Hepatocyte (in vitro differentiated cells): Measurements from ENCODE around the gene XYLT1. TPM values are rescaled to one million over a fixed set of nuclear protein-coding genes. Genes with fewer than 3 reads are reported as not detected.

Experiments used
- DNase-seq: peaks from one replicate; pipeline ENCODE4 v3.0.0-alpha.2; 2016; ENCODE audit warnings: low spot score
- H2AFZ ChIP-seq: fragments of 200-600 bp; sonication (generic); 2 replicates; pipeline ENCODE4 v1.6.0; 2016; ENCODE audit warnings: antibody characterized with exemption, mild to moderate bottlenecking
- H3K27ac ChIP-seq: fragments of 200-600 bp; sonication (generic); 2 replicates; pipeline ENCODE4 v1.5.1; 2016; ENCODE audit warnings: mild to moderate bottlenecking
- H3K27me3 ChIP-seq: fragments of 200-600 bp; sonication (generic); 2 replicates; pipeline ENCODE4 v1.6.1; 2016
- H3K36me3 ChIP-seq: fragments of 200-600 bp; sonication (generic); replicated peaks from 2 replicates; pipeline ENCODE4 v1.5.1; 2016; ENCODE audit warnings: low read depth; ENCODE audit not compliant: insufficient read depth
- H3K4me1 ChIP-seq: fragments of 200-600 bp; sonication (generic); 2 replicates; pipeline ENCODE4 v1.5.1; 2016; ENCODE audit warnings: mild to moderate bottlenecking, moderate library complexity; ENCODE audit not compliant: insufficient read depth
- H3K4me2 ChIP-seq: fragments of 200-600 bp; sonication (generic); 2 replicates; pipeline ENCODE4 v1.6.0; 2016
- H3K4me3 ChIP-seq: fragments of 200-600 bp; sonication (generic); 2 replicates; pipeline ENCODE4 v1.5.1; 2016; ENCODE audit warnings: mild to moderate bottlenecking
- H3K79me2 ChIP-seq: fragments of 200-600 bp; sonication (generic); 2 replicates; pipeline ENCODE4 v1.6.0; 2017; ENCODE audit warnings: mild to moderate bottlenecking
- H3K9me2 ChIP-seq: fragments of 200-600 bp; sonication (generic); replicated peaks from 2 replicates; pipeline ENCODE4 v1.6.0; 2017; ENCODE audit warnings: mild to moderate bottlenecking; ENCODE audit not compliant: insufficient read depth
- H3K9me3 ChIP-seq: fragments of 200-600 bp; sonication (generic); 2 replicates; pipeline ENCODE4 v1.5.1; 2016; ENCODE audit warnings: low read depth, mild to moderate bottlenecking
- H4K20me1 ChIP-seq: fragments of 200-600 bp; sonication (generic); 2 replicates; pipeline ENCODE4 v1.6.0; 2016; ENCODE audit warnings: mild to moderate bottlenecking; ENCODE audit not compliant: insufficient read depth, poor library complexity, severe bottlenecking
- EZH2 ChIP-seq: fragments of 200-600 bp; sonication (generic); IDR thresholded peaks from 2 replicates; pipeline ENCODE4 v1.6.1; 2016; ENCODE audit warnings: antibody characterized with exemption, mild to moderate bottlenecking, borderline replicate concordance
- EZH2phosphoT487 ChIP-seq: fragments of 200-600 bp; sonication (generic); IDR thresholded peaks from one replicate; pipeline ENCODE4 v1.6.1; 2018; ENCODE audit warnings: antibody characterized with exemption, mild to moderate bottlenecking, low read depth, moderate library complexity; ENCODE audit not compliant: unreplicated experiment, severe bottlenecking
- WGBS: methylation state at CpG from one replicate; pipeline ENCODE4 v1.1.6; 2016; ENCODE audit warnings: low lambda C conversion rate; ENCODE audit errors: missing lambda C conversion rate; 5-methylcytosine and 5-hydroxymethylcytosine counted together
- polyA plus RNA-seq: library from polyadenylated mRNA; unstranded; fragments of >200 nt; fragmentation: Nextera tagmentation; extraction: Ambion mirVana; gene quantifications from 2 replicates; pipeline ENCODE4 v1.2.1, GENCODE V29; 2016
- total RNA-seq: library from RNA; depleted of rRNA; stranded (reverse); fragments of >200 nt; gene quantifications from 2 replicates; pipeline ENCODE4 v1.2.3, GENCODE V29; 2014
- TF ChIP-seq, protein P1 (sequence below): fragments of 200-600 bp; sonication (generic); IDR thresholded peaks from 2 replicates; pipeline ENCODE4 v1.5.1; 2016; ENCODE audit warnings: antibody characterized with exemption, mild to moderate bottlenecking; ENCODE audit not compliant: poor library complexity

Gene XYLT1
- total and polyA plus RNA-seq, 2 experiments from 2014 or later = 6.9 to 13.7 TPM

DNA sequence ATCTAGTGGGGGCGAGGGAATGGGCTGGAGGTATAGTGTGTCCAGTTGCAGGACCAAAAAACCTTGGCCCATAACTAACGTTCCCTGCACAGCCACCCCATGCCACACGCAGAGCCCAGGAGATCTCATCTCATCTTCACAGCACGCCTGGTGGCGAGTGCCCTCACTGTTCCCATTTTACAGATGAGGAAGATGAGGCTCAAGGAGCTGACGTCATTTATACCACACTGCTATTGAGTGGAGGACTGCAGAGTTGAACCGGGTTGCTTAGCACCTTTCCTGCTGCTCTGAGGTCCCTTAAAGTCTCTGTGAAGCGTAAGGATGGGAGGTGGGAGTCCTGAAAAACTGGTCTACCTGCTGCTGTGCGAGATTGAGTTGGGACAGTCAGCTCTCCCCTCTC is 172.5 kb downstream of the XYLT1 start:
- TF ChIP-seq EZH2phosphoT487 (no peak), EZH2 (no peak)
- TF ChIP-seq, protein P1, sequence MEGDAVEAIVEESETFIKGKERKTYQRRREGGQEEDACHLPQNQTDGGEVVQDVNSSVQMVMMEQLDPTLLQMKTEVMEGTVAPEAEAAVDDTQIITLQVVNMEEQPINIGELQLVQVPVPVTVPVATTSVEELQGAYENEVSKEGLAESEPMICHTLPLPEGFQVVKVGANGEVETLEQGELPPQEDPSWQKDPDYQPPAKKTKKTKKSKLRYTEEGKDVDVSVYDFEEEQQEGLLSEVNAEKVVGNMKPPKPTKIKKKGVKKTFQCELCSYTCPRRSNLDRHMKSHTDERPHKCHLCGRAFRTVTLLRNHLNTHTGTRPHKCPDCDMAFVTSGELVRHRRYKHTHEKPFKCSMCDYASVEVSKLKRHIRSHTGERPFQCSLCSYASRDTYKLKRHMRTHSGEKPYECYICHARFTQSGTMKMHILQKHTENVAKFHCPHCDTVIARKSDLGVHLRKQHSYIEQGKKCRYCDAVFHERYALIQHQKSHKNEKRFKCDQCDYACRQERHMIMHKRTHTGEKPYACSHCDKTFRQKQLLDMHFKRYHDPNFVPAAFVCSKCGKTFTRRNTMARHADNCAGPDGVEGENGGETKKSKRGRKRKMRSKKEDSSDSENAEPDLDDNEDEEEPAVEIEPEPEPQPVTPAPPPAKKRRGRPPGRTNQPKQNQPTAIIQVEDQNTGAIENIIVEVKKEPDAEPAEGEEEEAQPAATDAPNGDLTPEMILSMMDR = no peak
- H4K20me1 ChIP-seq = no peaks in the 10 kb centered on the region
- no peak overlapping the region for H3K27ac ChIP-seq
- H3K4me2 ChIP-seq = no peak overlapping the region
- H3K36me3 ChIP-seq = no peaks in the 10 kb centered on the region
- DNase-seq = no peak
- no peaks in the 10 kb centered on the region for H3K9me2 ChIP-seq
- H3K9me3 ChIP-seq = no peaks in the 10 kb centered on the region
- H3K4me1 ChIP-seq = peaks cover 15% of the 10 kb centered on the region
- H3K27me3 ChIP-seq = no peaks in the 10 kb centered on the region
- WGBS = 90% methylated on average over 9 of the region's 9 CpGs
- no peak overlapping the region for H3K4me3 ChIP-seq
- peaks cover 3% of the 10 kb centered on the region for H3K79me2 ChIP-seq
- H2AFZ ChIP-seq = no peak overlapping the region

DNA sequence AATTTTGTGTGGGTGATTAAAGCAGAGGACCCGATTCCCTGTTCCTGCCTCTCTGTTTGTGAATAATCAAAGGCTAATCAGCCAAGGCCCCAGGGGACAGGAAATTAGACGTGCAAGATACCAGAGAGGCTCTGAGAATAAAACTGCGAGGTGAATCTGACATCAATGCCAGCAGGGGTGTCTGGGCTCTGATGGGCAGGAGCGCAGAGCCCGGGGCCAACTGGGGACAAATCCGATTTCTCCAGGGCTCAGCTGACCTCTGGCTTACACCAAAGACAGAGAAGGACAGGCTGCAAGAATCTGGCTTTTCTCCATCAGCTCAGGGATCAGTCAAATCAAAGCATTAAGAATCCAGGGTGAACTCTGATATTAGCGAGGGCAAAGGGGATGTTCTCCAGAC is 174.3 kb downstream of the XYLT1 start:
- Histone ChIP-seq H3K4me2 (no peak overlapping the region), H3K9me3 (no peaks in the 10 kb centered on the region), H3K27me3 (no peaks in the 10 kb centered on the region), H3K36me3 (no peaks in the 10 kb centered on the region), H3K79me2 (peaks cover 3% of the 10 kb centered on the region), H3K9me2 (no peaks in the 10 kb centered on the region), H2AFZ (no peak overlapping the region), H3K4me3 (no peak overlapping the region), H4K20me1 (no peaks in the 10 kb centered on the region), H3K4me1 (peaks cover 7% of the 10 kb centered on the region), H3K27ac (no peak overlapping the region)
- TF ChIP-seq EZH2 = no peak
- no peak for TF ChIP-seq EZH2phosphoT487
- TF ChIP-seq, protein P1 = no peak
- DNase-seq = no peak
- 43% methylated on average over 7 of the region's 7 CpGs for WGBS

DNA sequence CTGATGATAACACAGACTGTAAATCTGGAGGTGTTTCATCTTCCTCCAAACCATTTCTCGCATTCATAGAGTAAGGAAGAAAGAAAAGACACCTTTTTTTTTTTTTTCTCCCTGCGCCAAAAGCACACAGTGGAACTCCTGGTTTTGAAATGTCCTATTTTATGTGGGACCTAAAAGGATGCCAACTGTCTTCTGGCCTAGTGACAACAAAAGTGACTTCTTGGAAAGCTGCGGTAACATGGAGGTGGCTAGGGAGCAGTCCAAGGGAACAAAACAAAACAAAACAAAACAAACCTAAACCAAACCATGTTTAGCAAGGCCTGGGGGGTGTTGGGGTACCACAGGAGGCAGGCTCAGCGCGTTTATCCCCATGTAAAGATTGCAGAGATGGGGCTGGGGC is 174.8 kb downstream of the XYLT1 start:
- H3K79me2 ChIP-seq = peaks cover 3% of the 10 kb centered on the region
- no peaks in the 10 kb centered on the region for H4K20me1 ChIP-seq
- TF ChIP-seq EZH2 = no peak
- TF ChIP-seq, protein P1 = no peak
- no peak for TF ChIP-seq EZH2phosphoT487
- H2AFZ ChIP-seq = no peak overlapping the region
- H3K4me3 ChIP-seq = no peak overlapping the region
- peaks cover 7% of the 10 kb centered on the region for H3K4me1 ChIP-seq
- H3K9me2 ChIP-seq = no peaks in the 10 kb centered on the region
- DNase-seq = no peak
- no peak overlapping the region for H3K4me2 ChIP-seq
- 84% methylated on average over 5 of the region's 5 CpGs for WGBS
- H3K27me3 ChIP-seq = no peaks in the 10 kb centered on the region
- no peaks in the 10 kb centered on the region for H3K36me3 ChIP-seq
- H3K9me3 ChIP-seq = no peaks in the 10 kb centered on the region
- no peak overlapping the region for H3K27ac ChIP-seq

DNA sequence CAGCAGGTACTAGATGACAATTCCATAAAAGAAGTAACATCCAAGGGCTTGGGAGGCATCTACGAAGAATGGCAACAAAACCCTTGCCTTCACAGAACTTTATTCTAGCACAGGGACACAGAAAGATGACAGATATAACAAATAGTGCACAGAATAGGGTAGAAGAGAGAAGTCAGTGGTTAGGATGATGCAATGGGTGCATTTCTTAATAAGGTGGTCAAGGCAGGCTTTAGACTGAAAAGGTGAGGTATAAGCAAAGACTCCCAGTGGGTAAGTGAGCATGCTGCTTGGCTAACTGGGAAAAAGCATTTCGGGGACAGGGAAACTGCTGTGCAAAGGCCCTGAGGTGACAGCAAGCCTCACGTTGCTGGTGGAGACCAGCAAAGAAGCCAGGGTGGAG is 175.9 kb downstream of the XYLT1 start:
- no peak overlapping the region for H3K4me2 ChIP-seq
- TF ChIP-seq, protein P1 = no peak
- no peak for TF ChIP-seq EZH2
- TF ChIP-seq EZH2phosphoT487 = no peak

More for the DNA sequence above, 175.9 kb downstream of the XYLT1 start:
- Histone ChIP-seq H4K20me1 (no peaks in the 10 kb centered on the region), H3K79me2 (peaks cover 3% of the 10 kb centered on the region), H3K27ac (no peak overlapping the region), H3K36me3 (no peaks in the 10 kb centered on the region), H3K27me3 (no peaks in the 10 kb centered on the region), H2AFZ (no peak overlapping the region), H3K4me1 (peaks cover 7% of the 10 kb centered on the region), H3K9me3 (no peaks in the 10 kb centered on the region), H3K9me2 (no peaks in the 10 kb centered on the region), H3K4me3 (no peak overlapping the region)
- no peak for DNase-seq
- WGBS = 88% methylated on average over 3 of the region's 3 CpGs
